GM23338 (cell line): ENCODE measurements around the gene KAZN. TPM values are rescaled to one million over a fixed set of nuclear protein-coding genes. Genes with fewer than 3 reads are reported as not detected.

Experiments
- ATAC-seq: fragments of 200-7000 bp; cut with Tn5 transposase; 3 replicates; pipeline ENCODE4 v1.9.1; 2020
- DNase-seq: peaks from one replicate; pipeline ENCODE4 v3.0.0-alpha.2; 2015; ENCODE audit warnings: low spot score
- H2AFZ ChIP-seq: fragments of 200-600 bp; sonication (generic); 2 replicates; pipeline ENCODE4 v1.8.0; 2016; ENCODE audit warnings: antibody characterized with exemption, mild to moderate bottlenecking, moderate library complexity
- H3F3A ChIP-seq: fragments of 200-600 bp; sonication (generic); replicated peaks from 2 replicates; pipeline ENCODE4 v1.8.0; 2017; ENCODE audit warnings: antibody characterized with exemption, mixed run types, low read depth
- H3K27ac ChIP-seq: fragments of 200-600 bp; sonication (generic); 2 replicates; pipeline ENCODE4 v1.6.1; 2016; ENCODE audit warnings: low read depth
- H3K27me3 ChIP-seq: fragments of 200-600 bp; sonication (generic); 2 replicates; pipeline ENCODE4 v1.8.0; 2016; ENCODE audit warnings: mild to moderate bottlenecking, mixed run types, moderate library complexity; ENCODE audit not compliant: insufficient read depth
- H3K36me3 ChIP-seq: fragments of 200-600 bp; sonication (generic); 2 replicates; pipeline ENCODE4 v1.8.0; 2016; ENCODE audit warnings: mild to moderate bottlenecking; ENCODE audit not compliant: insufficient read depth
- H3K4me1 ChIP-seq: fragments of 200-600 bp; sonication (generic); 2 replicates; pipeline ENCODE4 v1.8.0; 2016; ENCODE audit warnings: mild to moderate bottlenecking, moderate library complexity; ENCODE audit not compliant: insufficient read depth
- H3K4me2 ChIP-seq: fragments of 200-600 bp; sonication (generic); 2 replicates; pipeline ENCODE4 v1.7.1; 2017; ENCODE audit warnings: mixed run types
- H3K4me3 ChIP-seq: fragments of 200-600 bp; sonication (generic); 2 replicates; pipeline ENCODE4 v1.6.1; 2016; ENCODE audit warnings: mixed run types
- H3K79me2 ChIP-seq: fragments of 200-600 bp; sonication (generic); replicated peaks from 2 replicates; pipeline ENCODE4 v1.8.0; 2017; ENCODE audit warnings: mild to moderate bottlenecking; ENCODE audit not compliant: insufficient read depth
- H3K9me2 ChIP-seq: fragments of 200-600 bp; sonication (generic); 2 replicates; pipeline ENCODE4 v1.8.0; 2017; ENCODE audit not compliant: insufficient read depth
- H4K20me1 ChIP-seq: fragments of 200-600 bp; sonication (generic); replicated peaks from 2 replicates; pipeline ENCODE4 v1.8.0; 2017; ENCODE audit warnings: mild to moderate bottlenecking; ENCODE audit not compliant: insufficient read depth
- H3K27ac Mint-ChIP-seq: 2 replicates; pipeline ENCODE4 v1.8.0; 2020; ENCODE audit warnings: inconsistent platforms, mild to moderate bottlenecking, moderate library complexity, mixed read lengths
- H3K27me3 Mint-ChIP-seq: 3 replicates; pipeline ENCODE4 v1.8.0; 2022; ENCODE audit warnings: low read depth, mild to moderate bottlenecking, moderate library complexity, mixed read lengths, inconsistent platforms; ENCODE audit not compliant: insufficient read depth, poor library complexity
- H3K36me3 Mint-ChIP-seq: 3 replicates; pipeline ENCODE4 v1.8.0; 2021; ENCODE audit warnings: low read depth, mild to moderate bottlenecking, inconsistent platforms, moderate library complexity, mixed read lengths
- H3K4me1 Mint-ChIP-seq: 3 replicates; pipeline ENCODE4 v1.8.0; 2020; ENCODE audit warnings: mild to moderate bottlenecking, inconsistent platforms, mixed read lengths
- H3K4me3 Mint-ChIP-seq: 3 replicates; pipeline ENCODE4 v1.8.0; 2021; ENCODE audit warnings: moderate library complexity, mild to moderate bottlenecking, inconsistent platforms, mixed read lengths
- H3K9me3 Mint-ChIP-seq: 3 replicates; pipeline ENCODE4 v1.8.0; 2020; ENCODE audit warnings: moderate library complexity, mild to moderate bottlenecking, inconsistent platforms, mixed read lengths
- CREB1 ChIP-seq: fragments of 250-450 bp; sonication (Bioruptor Pico); IDR thresholded peaks from 2 replicates; pipeline ENCODE4 v1.5.0; 2020; ENCODE audit warnings: low read depth, mild to moderate bottlenecking, moderate library complexity
- ETS1 ChIP-seq: IDR thresholded peaks from 2 replicates; pipeline ENCODE4 v1.6.1; 2016; ENCODE audit warnings: antibody characterized with exemption
- JUNB ChIP-seq: IDR thresholded peaks from one replicate; pipeline ENCODE4 v1.6.1; 2016; ENCODE audit warnings: antibody characterized with exemption; ENCODE audit not compliant: unreplicated experiment
- NANOG ChIP-seq: IDR thresholded peaks from 2 replicates; pipeline ENCODE4 v1.6.1; 2016; ENCODE audit warnings: antibody characterized with exemption, borderline replicate concordance
- REST ChIP-seq: IDR thresholded peaks from one replicate; pipeline ENCODE4 v1.6.1; 2018; ENCODE audit warnings: antibody characterized with exemption; ENCODE audit not compliant: unreplicated experiment
- polyA plus RNA-seq: library from polyadenylated mRNA; unstranded; fragments of >200 nt; fragmentation: Nextera tagmentation; extraction: Ambion mirVana; gene quantifications from 2 replicates; pipeline ENCODE4 v1.2.1, GENCODE V29; 2016
- total RNA-seq: library from RNA; depleted of rRNA; stranded (reverse); fragments of >200 nt; shearing (Covaris generic); gene quantifications from 2 replicates; pipeline ENCODE4 v1.2.3, GENCODE V29; 2014
- TF ChIP-seq, protein P1 (sequence below), 2 experiments: fragments of 200-600 bp in 1 of 2; sonication (generic) in 1 of 2; conservative IDR thresholded peaks; 2 replicates each; pipeline versions ENCODE4 v1.5.1 to v1.6.1; 2016 to 2017; ENCODE audit warnings: antibody characterized with exemption in 2 of 2, low read depth in 2 of 2, mild to moderate bottlenecking in 2 of 2, moderate library complexity in 1 of 2

Gene KAZN
- total and polyA plus RNA-seq, 2 experiments from 2014 or later = 9.9 to 15.0 TPM

DNA sequence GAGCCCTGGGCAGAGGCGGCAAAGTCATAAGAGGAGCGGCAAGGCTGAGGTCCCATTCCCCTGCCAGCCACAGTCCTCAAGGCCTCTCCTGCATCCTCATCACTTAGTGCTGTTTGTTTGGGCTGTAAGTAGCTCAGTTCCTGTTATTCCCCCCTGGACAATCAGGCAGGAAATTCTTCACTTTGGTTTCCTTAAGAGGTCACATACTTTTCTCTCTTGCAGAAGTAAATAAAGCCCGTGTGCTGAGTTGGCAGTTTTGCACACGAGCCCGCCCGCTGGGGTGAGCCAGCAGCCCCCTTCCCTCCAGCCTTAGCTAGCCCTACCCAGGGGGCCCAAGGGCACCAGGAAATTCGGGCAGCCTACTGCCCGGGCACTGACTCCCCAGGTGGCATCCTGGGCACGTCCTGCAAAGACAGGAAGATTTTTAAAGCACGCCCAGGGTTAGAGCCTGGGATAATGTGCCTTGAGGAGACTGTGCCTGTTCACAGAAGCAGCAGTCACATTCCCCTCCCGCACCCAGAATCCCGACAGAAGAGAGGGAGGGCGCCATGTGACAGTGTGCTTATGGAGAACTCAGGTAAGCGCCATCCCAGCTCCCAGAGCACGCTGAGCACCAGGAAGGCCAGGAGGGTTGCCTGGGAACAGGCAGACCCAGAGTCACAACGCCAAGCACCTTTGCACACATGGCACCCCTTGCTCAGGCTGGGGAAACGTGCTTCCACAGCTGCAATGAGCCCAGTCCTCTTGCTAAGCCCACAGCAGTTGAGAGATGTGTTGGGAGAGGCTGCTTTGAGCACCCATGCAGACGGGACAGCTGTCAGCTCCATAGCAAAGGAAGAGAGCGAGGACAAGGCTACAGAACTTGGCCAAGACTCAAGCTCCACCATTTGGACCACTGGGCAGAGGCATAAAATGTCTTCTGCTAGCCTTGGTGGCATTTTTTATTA, 410.6 kb downstream of the KAZN start:
- no peaks in the 10 kb centered on the region for H3K9me2 ChIP-seq
- peaks cover 14% of the 10 kb centered on the region for H3K4me1 Mint-ChIP-seq
- H3K4me3 ChIP-seq = no peak overlapping the region
- H3K27ac Mint-ChIP-seq = no peak overlapping the region
- H3K9me3 Mint-ChIP-seq = peaks cover 8% of the 10 kb centered on the region; the same call in 2 of the 3 replicates
- H3K27me3 ChIP-seq = no peaks in the 10 kb centered on the region
- H3K27me3 Mint-ChIP-seq = peaks cover 5% of the 10 kb centered on the region
- H3K4me3 Mint-ChIP-seq = no peak overlapping the region
- no peaks in the 10 kb centered on the region; the same call in 1 of the 2 replicates for H4K20me1 ChIP-seq
- peaks cover 5% of the 10 kb centered on the region; the same call in 1 of the 3 replicates for H3K36me3 Mint-ChIP-seq
- H3K27ac ChIP-seq = peak overlapping the region; percentile 32; the same call in 1 of the 2 replicates
- ATAC-seq (peak; percentile 40; the same call in 2 of the 3 replicates), DNase-seq (peak; percentile 47)
- no peak overlapping the region for H2AFZ ChIP-seq
- no peaks in the 10 kb centered on the region for H3F3A ChIP-seq
- TF ChIP-seq NANOG (no peak), JUNB (no peak)
- H3K4me2 ChIP-seq = no peak overlapping the region; the same call in none of the 2 replicates
- no peaks in the 10 kb centered on the region for H3K36me3 ChIP-seq
- peaks cover 15% of the 10 kb centered on the region; the same call in 1 of the 2 replicates for H3K4me1 ChIP-seq
- no peaks in the 10 kb centered on the region for H3K79me2 ChIP-seq

DNA sequence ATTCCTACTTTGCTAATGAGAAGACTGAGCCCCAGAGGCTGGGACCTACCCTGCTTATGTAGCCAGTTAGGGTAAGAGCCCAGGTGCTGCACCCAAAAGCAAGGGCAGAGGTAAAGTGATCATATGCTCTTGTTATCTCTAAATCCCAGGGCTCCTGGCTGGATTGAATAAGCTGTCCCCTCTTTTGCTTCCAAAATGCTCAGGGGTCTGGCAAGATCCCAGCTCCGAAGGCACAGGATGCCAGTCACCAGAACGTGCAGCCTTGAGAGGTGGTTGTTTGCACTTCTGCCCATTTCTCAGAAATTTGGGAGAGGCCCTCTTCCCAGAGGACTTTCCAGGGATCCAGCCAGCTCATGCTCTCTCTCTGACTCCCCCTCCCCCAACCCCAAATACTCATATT, 412.7 kb downstream of the KAZN start:
- no peaks in the 10 kb centered on the region; the same call in 1 of the 2 replicates for H4K20me1 ChIP-seq
- Mint-ChIP-seq H3K9me3 (peaks cover 8% of the 10 kb centered on the region; the same call in 2 of the 3 replicates), H3K4me1 (peaks cover 14% of the 10 kb centered on the region), H3K4me3 (no peak overlapping the region), H3K27me3 (peaks cover 8% of the 10 kb centered on the region), H3K36me3 (peaks cover 5% of the 10 kb centered on the region; the same call in 1 of the 3 replicates), H3K27ac (no peak overlapping the region)
- no peaks in the 10 kb centered on the region for H3K36me3 ChIP-seq
- no peak overlapping the region for H3K4me2 ChIP-seq
- TF ChIP-seq REST = no peak
- no peak for TF ChIP-seq ETS1
- TF ChIP-seq, protein P1, sequence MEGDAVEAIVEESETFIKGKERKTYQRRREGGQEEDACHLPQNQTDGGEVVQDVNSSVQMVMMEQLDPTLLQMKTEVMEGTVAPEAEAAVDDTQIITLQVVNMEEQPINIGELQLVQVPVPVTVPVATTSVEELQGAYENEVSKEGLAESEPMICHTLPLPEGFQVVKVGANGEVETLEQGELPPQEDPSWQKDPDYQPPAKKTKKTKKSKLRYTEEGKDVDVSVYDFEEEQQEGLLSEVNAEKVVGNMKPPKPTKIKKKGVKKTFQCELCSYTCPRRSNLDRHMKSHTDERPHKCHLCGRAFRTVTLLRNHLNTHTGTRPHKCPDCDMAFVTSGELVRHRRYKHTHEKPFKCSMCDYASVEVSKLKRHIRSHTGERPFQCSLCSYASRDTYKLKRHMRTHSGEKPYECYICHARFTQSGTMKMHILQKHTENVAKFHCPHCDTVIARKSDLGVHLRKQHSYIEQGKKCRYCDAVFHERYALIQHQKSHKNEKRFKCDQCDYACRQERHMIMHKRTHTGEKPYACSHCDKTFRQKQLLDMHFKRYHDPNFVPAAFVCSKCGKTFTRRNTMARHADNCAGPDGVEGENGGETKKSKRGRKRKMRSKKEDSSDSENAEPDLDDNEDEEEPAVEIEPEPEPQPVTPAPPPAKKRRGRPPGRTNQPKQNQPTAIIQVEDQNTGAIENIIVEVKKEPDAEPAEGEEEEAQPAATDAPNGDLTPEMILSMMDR (conservative IDR thresholded peaks at IDR 0.05; ENCODE audit: low read depth in 2 of 2) = no peak
- no peak for TF ChIP-seq CREB1 (CRISPR knock-in tag)
- H3K4me3 ChIP-seq = no peak overlapping the region
- H3K79me2 ChIP-seq = no peaks in the 10 kb centered on the region
- H3K4me1 ChIP-seq = peaks cover 15% of the 10 kb centered on the region; the same call in 1 of the 2 replicates
- DNase-seq (no peak), ATAC-seq (no peak)
- no peaks in the 10 kb centered on the region for H3F3A ChIP-seq
- H3K27me3 ChIP-seq = no peaks in the 10 kb centered on the region
- no peaks in the 10 kb centered on the region for H3K9me2 ChIP-seq
- H3K27ac ChIP-seq = no peak overlapping the region
- no peak overlapping the region for H2AFZ ChIP-seq
